Liver (tissue), 9 donors: Measurements from ENCODE around the gene CDK16. TPM values are rescaled to one million over a fixed set of nuclear protein-coding genes. Genes with fewer than 3 reads are reported as not detected.

Experiments used
- DNase-seq: peaks from one replicate; pipeline ENCODE4 v3.0.0-alpha.2; 2017; ENCODE audit warnings: low spot score
- H3K27ac ChIP-seq, 2 donors: one replicate each; pipeline ENCODE4 v1.7.0; 2013; ENCODE audit warnings: inconsistent platforms in 2 of 2, low read length in 2 of 2, control low read depth in 1 of 2, low read depth in 1 of 2, mild to moderate bottlenecking in 1 of 2
- H3K27me3 ChIP-seq, 4 donors: one replicate each; pipeline versions ENCODE4 v1.6.1 to v1.7.0; 2013; ENCODE audit warnings: low read length in 3 of 4, inconsistent platforms in 1 of 4, mild to moderate bottlenecking in 1 of 4, moderate library complexity in 1 of 4; ENCODE audit not compliant: control insufficient read depth in 4 of 4, insufficient read depth in 4 of 4
- H3K36me3 ChIP-seq, 4 donors: one replicate each; pipeline versions ENCODE4 v1.6.1 to v1.7.0; 2013; ENCODE audit warnings: low read length in 3 of 4, mild to moderate bottlenecking in 3 of 4, low read depth in 1 of 4, moderate library complexity in 1 of 4; ENCODE audit not compliant: control insufficient read depth in 4 of 4, insufficient read depth in 3 of 4
- H3K4me1 ChIP-seq, 4 donors: one replicate each; pipeline versions ENCODE4 v1.6.1 to v1.7.0; 2013; ENCODE audit warnings: low read length in 3 of 4, mild to moderate bottlenecking in 3 of 4, moderate library complexity in 1 of 4; ENCODE audit not compliant: control insufficient read depth in 4 of 4, insufficient read depth in 4 of 4
- H3K4me3 ChIP-seq, 3 donors: one replicate each; pipeline versions ENCODE4 v1.6.1 to v1.7.0; 2013; ENCODE audit warnings: low read length in 3 of 3, control low read depth in 1 of 3, low read depth in 1 of 3, mild to moderate bottlenecking in 1 of 3
- H3K9ac ChIP-seq, 2 donors: one replicate each; pipeline ENCODE4 v1.7.0; 2013; ENCODE audit warnings: low read length in 2 of 2, mild to moderate bottlenecking in 2 of 2, moderate library complexity in 2 of 2, control low read depth in 1 of 2, low read depth in 1 of 2
- H3K9me3 ChIP-seq, 4 donors: one replicate each; pipeline versions ENCODE4 v1.6.1 to v1.7.0; 2013; ENCODE audit warnings: low read length in 3 of 4; ENCODE audit not compliant: control insufficient read depth in 4 of 4
- FOXA1 ChIP-seq: IDR thresholded peaks from 2 replicates; pipeline ENCODE4 v1.6.1; 2016; ENCODE audit warnings: antibody characterized with exemption
- NR2F2 ChIP-seq: IDR thresholded peaks from 2 replicates; pipeline ENCODE4 v1.6.1; 2016; ENCODE audit warnings: antibody characterized with exemption
- SP1 ChIP-seq: IDR thresholded peaks from 2 replicates; pipeline ENCODE4 v1.6.1; 2018; ENCODE audit warnings: antibody characterized with exemption, mild to moderate bottlenecking
- TAF1 ChIP-seq: conservative IDR thresholded peaks from 2 replicates; pipeline ENCODE4 v1.6.1; 2016; ENCODE audit warnings: antibody characterized with exemption, mild to moderate bottlenecking
- YY1 ChIP-seq: IDR thresholded peaks from 2 replicates; pipeline ENCODE4 v1.6.1; 2016; ENCODE audit warnings: antibody characterized with exemption, mild to moderate bottlenecking
- WGBS: extraction: QIAGEN DNeasy Blood & Tissue Kit; methylation state at CpG from one replicate; pipeline ENCODE4 v1.1.7; 2013; 5-methylcytosine and 5-hydroxymethylcytosine counted together
- polyA plus RNA-seq, 2 donors: library from polyadenylated mRNA; stranded (reverse) in 1 of 2; unstranded in 1 of 2; fragments of 200-250 nt in 1 of 2; fragments of >200 nt in 1 of 2; fragmentation: Nextera tagmentation in 1 of 2; extraction: Ambion mirVana in 1 of 2; gene quantifications; one replicate each; pipeline versions ENCODE4 v1.2.1 to v1.2.3, GENCODE V29; 2013 to 2015
- total RNA-seq, 2 donors: library from RNA; depleted of rRNA; stranded (reverse); fragments of >200 nt; gene quantifications; one replicate each; pipeline ENCODE4 v1.2.3, GENCODE V29; 2014
- TF ChIP-seq, protein P1 (sequence below): IDR thresholded peaks from 2 replicates; pipeline ENCODE4 v1.6.1; 2016; ENCODE audit warnings: antibody characterized with exemption, mild to moderate bottlenecking
- donor health status: healthy.
- donor health status: healthy.
- donor health status: healthy.
- donor health status: healthy.
- donor health status: healthy.

CDK16 gene
- total and polyA plus RNA-seq, 4 donors: 10.8 to 31.1 (median 19.9) TPM

- 84% methylated on average over 7 of the region's 7 CpGs for WGBS
- TF ChIP-seq SP1 (no peak), TAF1 (no peak), YY1 (no peak)
- TF ChIP-seq, protein P1, sequence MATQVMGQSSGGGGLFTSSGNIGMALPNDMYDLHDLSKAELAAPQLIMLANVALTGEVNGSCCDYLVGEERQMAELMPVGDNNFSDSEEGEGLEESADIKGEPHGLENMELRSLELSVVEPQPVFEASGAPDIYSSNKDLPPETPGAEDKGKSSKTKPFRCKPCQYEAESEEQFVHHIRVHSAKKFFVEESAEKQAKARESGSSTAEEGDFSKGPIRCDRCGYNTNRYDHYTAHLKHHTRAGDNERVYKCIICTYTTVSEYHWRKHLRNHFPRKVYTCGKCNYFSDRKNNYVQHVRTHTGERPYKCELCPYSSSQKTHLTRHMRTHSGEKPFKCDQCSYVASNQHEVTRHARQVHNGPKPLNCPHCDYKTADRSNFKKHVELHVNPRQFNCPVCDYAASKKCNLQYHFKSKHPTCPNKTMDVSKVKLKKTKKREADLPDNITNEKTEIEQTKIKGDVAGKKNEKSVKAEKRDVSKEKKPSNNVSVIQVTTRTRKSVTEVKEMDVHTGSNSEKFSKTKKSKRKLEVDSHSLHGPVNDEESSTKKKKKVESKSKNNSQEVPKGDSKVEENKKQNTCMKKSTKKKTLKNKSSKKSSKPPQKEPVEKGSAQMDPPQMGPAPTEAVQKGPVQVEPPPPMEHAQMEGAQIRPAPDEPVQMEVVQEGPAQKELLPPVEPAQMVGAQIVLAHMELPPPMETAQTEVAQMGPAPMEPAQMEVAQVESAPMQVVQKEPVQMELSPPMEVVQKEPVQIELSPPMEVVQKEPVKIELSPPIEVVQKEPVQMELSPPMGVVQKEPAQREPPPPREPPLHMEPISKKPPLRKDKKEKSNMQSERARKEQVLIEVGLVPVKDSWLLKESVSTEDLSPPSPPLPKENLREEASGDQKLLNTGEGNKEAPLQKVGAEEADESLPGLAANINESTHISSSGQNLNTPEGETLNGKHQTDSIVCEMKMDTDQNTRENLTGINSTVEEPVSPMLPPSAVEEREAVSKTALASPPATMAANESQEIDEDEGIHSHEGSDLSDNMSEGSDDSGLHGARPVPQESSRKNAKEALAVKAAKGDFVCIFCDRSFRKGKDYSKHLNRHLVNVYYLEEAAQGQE: no peak
- Histone ChIP-seq H3K9ac (no peak overlapping the region), H3K27ac (no peak overlapping the region), H3K27me3 (no peaks in the 10 kb centered on the region), H3K36me3 (no peaks in the 10 kb centered on the region), H3K9me3 (no peaks in the 10 kb centered on the region), H3K4me3 (no peak overlapping the region), H3K4me1 (no peaks in the 10 kb centered on the region)
- DNase-seq: no peak
Observed at GRCh38 chrX:47273011-47273730, 54.7 kb downstream of the CDK16 start.

DNA sequence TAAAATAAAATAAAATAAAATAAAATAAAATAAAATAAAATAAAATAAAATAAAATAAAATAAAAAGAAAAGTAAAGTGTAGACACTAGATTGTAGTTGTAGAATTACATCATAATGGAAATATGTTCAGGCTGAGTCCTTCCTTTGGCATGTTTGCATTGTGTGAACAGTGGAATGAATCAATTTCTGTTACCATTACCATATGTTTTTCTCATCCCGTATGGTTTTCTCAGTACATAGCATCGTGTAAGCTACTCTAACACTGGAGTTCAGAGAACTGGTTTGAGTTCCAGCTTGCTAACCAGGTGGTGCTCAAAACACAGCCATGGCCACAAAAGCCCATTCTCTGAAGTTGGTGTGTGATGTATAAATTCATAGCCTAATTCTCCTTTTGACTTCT, 60.2 kb downstream of the CDK16 start:
- H3K4me1 ChIP-seq: no peaks in the 10 kb centered on the region
- H3K4me3 ChIP-seq: no peak overlapping the region
- no peaks in the 10 kb centered on the region for H3K9me3 ChIP-seq
- no peak overlapping the region for H3K27ac ChIP-seq
- no peaks in the 10 kb centered on the region for H3K27me3 ChIP-seq
- no peak for TF ChIP-seq NR2F2
- TF ChIP-seq FOXA1: no peak
- 47% methylated on average over 2 of the region's 2 CpGs for WGBS
- no peaks in the 10 kb centered on the region for H3K36me3 ChIP-seq
- no peak for DNase-seq
- H3K9ac ChIP-seq: no peak overlapping the region

Other genes starting within 250 kb of the CDK16 start
- gene RGN, start 140.2 kb upstream of the CDK16 start, total RNA-seq: 10 to 100 TPM; 27.8 to 89.1 TPM
- gene RGN, start 140.2 kb upstream of the CDK16 start, polyA plus RNA-seq: 100 to 1,000 TPM; 144 to 163 TPM
- gene NDUFB11, start 74.0 kb upstream of the CDK16 start, total RNA-seq: 10 to 100 TPM; 23.6 to 54.6 TPM
- 100 to 1,000 TPM in 1 of 2 donors, 10 to 100 TPM in 1; 78.4 to 127 TPM for gene NDUFB11, start 74.0 kb upstream of the CDK16 start, polyA plus RNA-seq
- 10 to 100 TPM; 19.9 to 26.6 TPM for gene RBM10, start 73.5 kb upstream of the CDK16 start, total RNA-seq
- 10 to 100 TPM in 1 of 2 donors, 1 to 10 TPM in 1; 8.2 to 15.0 TPM for gene RBM10, start 73.5 kb upstream of the CDK16 start, polyA plus RNA-seq
- gene UBA1, start 24.9 kb upstream of the CDK16 start, total RNA-seq: 10 to 100 TPM; 59.6 to 85.4 TPM
- gene UBA1, start 24.9 kb upstream of the CDK16 start, polyA plus RNA-seq: 10 to 100 TPM; 39.8 to 77.7 TPM
- 10 to 100 TPM; 11.8 to 24.3 TPM for gene USP11, start 14.3 kb downstream of the CDK16 start, total RNA-seq
- 10 to 100 TPM in 1 of 2 donors, 1 to 10 TPM in 1; 9.6 to 10.4 TPM for gene USP11, start 14.3 kb downstream of the CDK16 start, polyA plus RNA-seq
- under 1 TPM in 1 of 2 donors, not detected in 1; 0.05 TPM for gene ZNF157, start 151.9 kb downstream of the CDK16 start, total RNA-seq
- not detected for gene ZNF157, start 151.9 kb downstream of the CDK16 start, polyA plus RNA-seq